Trophoblast cell (in vitro differentiated cells and primary cell): ENCODE measurements around the gene GPR65.

Experiments used
- DNase-seq, 2 donors: peaks; one replicate each; pipeline ENCODE4 v3.0.0-alpha.2; 2016
- H2AFZ ChIP-seq: 2 replicates; pipeline ENCODE4 v1.6.1; 2013; ENCODE audit warnings: low read length, moderate library complexity, mild to moderate bottlenecking; ENCODE audit not compliant: insufficient read depth, poor library complexity
- H2AK5ac ChIP-seq: 2 replicates; pipeline ENCODE4 v1.6.1; 2013; ENCODE audit warnings: mild to moderate bottlenecking, low read length
- H2BK120ac ChIP-seq: 2 replicates; pipeline ENCODE4 v1.6.1; 2013; ENCODE audit warnings: low read length, mild to moderate bottlenecking, moderate library complexity; ENCODE audit not compliant: insufficient read depth, poor library complexity
- H2BK12ac ChIP-seq: 2 replicates; pipeline ENCODE4 v1.6.1; 2013; ENCODE audit warnings: mild to moderate bottlenecking, low read length, moderate library complexity
- H2BK5ac ChIP-seq: 2 replicates; pipeline ENCODE4 v1.6.1; 2013; ENCODE audit warnings: low read length, low read depth, moderate library complexity, mild to moderate bottlenecking; ENCODE audit not compliant: poor library complexity
- H3K14ac ChIP-seq: 2 replicates; pipeline ENCODE4 v1.6.1; 2013; ENCODE audit warnings: mild to moderate bottlenecking, low read length
- H3K18ac ChIP-seq: 2 replicates; pipeline ENCODE4 v1.6.1; 2013; ENCODE audit warnings: mild to moderate bottlenecking, low read length
- H3K23ac ChIP-seq: 2 replicates; pipeline ENCODE4 v1.6.1; 2013; ENCODE audit warnings: low read length
- H3K27ac ChIP-seq: 2 replicates; pipeline ENCODE4 v1.5.1; 2013; ENCODE audit warnings: low read depth, mild to moderate bottlenecking, inconsistent platforms, low read length, moderate library complexity
- H3K27me3 ChIP-seq: 2 replicates; pipeline ENCODE4 v1.6.1; 2013; ENCODE audit warnings: inconsistent platforms, mild to moderate bottlenecking, low read length, moderate library complexity; ENCODE audit not compliant: insufficient read depth
- H3K36me3 ChIP-seq, 2 experiments: 1 replicate in 1 of 2; 2 replicates in 1 of 2; pipeline ENCODE4 v1.6.1; 2013; ENCODE audit warnings: low read length in 2 of 2, mild to moderate bottlenecking in 2 of 2, moderate library complexity in 1 of 2; ENCODE audit not compliant: insufficient read depth in 2 of 2, control insufficient read depth in 1 of 2
- H3K4ac ChIP-seq: 2 replicates; pipeline ENCODE4 v1.6.1; 2013; ENCODE audit warnings: low read depth, mild to moderate bottlenecking, low read length, moderate library complexity
- H3K4me1 ChIP-seq, 2 experiments: 1 replicate in 1 of 2; 2 replicates in 1 of 2; pipeline ENCODE4 v1.6.1; 2013; ENCODE audit warnings: low read length in 2 of 2, mild to moderate bottlenecking in 2 of 2, moderate library complexity in 1 of 2; ENCODE audit not compliant: insufficient read depth in 2 of 2, control insufficient read depth in 1 of 2
- H3K4me2 ChIP-seq: 2 replicates; pipeline ENCODE4 v1.6.1; 2013; ENCODE audit warnings: inconsistent platforms, mild to moderate bottlenecking, low read length, moderate library complexity
- H3K4me3 ChIP-seq: 2 replicates; pipeline ENCODE4 v1.5.1; 2013; ENCODE audit warnings: mild to moderate bottlenecking, low read depth, low read length, inconsistent platforms
- H3K79me1 ChIP-seq: one replicate; pipeline ENCODE4 v1.6.1; 2013; ENCODE audit warnings: low read length
- H3K79me2 ChIP-seq: 2 replicates; pipeline ENCODE4 v1.6.1; 2013; ENCODE audit warnings: low read length, mild to moderate bottlenecking; ENCODE audit not compliant: control insufficient read depth, insufficient read depth, poor library complexity
- H3K9ac ChIP-seq: 2 replicates; pipeline ENCODE4 v1.6.1; 2013; ENCODE audit warnings: mild to moderate bottlenecking, low read length
- H3K9me3 ChIP-seq: 2 replicates; pipeline ENCODE4 v1.6.1; 2013; ENCODE audit warnings: low read depth, mild to moderate bottlenecking, control low read depth, inconsistent platforms, low read length; ENCODE audit not compliant: insufficient read depth
- H4K12ac ChIP-seq: 2 replicates; pipeline ENCODE4 v1.6.1; 2013; ENCODE audit warnings: low read depth, mild to moderate bottlenecking, low read length, moderate library complexity
- H4K8ac ChIP-seq: 2 replicates; pipeline ENCODE4 v1.6.1; 2013; ENCODE audit warnings: low read depth, mild to moderate bottlenecking, low read length, moderate library complexity
- H4K91ac ChIP-seq: one replicate; pipeline ENCODE4 v1.6.1; 2013; ENCODE audit warnings: low read depth, mild to moderate bottlenecking, low read length, moderate library complexity
- WGBS: extraction: QIAGEN DNeasy Blood & Tissue Kit; methylation state at CpG from one replicate; pipeline ENCODE4 v1.1.7; 2013; ENCODE audit warnings: missing lambda C conversion rate; ENCODE audit not compliant: insufficient read length, insufficient coverage; ENCODE audit errors: extremely low coverage; 5-methylcytosine and 5-hydroxymethylcytosine counted together

GPR65 gene

DNA sequence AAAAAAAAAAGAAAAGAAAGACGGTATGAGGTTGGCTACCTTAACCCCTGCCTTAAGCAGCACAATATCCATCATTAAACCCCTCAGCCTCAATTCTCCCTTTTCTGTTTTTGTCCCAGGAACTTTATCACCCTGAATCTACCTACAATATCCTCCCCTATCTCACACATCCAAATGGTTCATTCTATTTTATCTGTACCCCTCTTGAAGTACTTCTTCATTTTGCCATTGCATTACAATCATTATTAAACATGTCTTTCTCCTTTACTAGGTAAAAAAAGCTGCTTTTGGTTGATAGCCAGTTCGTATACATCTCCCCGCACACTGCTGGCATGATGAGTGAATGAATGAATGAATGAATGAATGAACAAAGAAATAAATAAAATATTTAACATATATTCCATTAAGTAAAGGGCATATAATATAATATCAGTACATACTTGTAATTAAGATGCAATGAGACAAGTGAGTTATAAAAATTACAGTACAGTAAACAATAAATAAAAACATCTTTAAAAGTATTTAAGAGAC lies 364 bp upstream of the GPR65 start:
- Histone ChIP-seq H4K12ac (no peak overlapping the region), H3K27me3 (no peaks in the 10 kb centered on the region), H2BK5ac (no peak overlapping the region), H3K4me3 (no peak overlapping the region), H2AK5ac (no peak overlapping the region), H3K36me3 (no peaks in the 10 kb centered on the region), H3K4me2 (no peak overlapping the region), H2BK120ac (no peak overlapping the region), H3K79me1 (no peaks in the 10 kb centered on the region), H3K9ac (no peak overlapping the region), H3K4me1 (no peaks in the 10 kb centered on the region), H3K4ac (no peak overlapping the region), H2AFZ (no peak overlapping the region), H4K91ac (no peak overlapping the region), H3K27ac (no peak overlapping the region), H3K14ac (no peak overlapping the region), H4K8ac (no peak overlapping the region), H3K9me3 (no peaks in the 10 kb centered on the region), H3K18ac (no peak overlapping the region), H3K79me2 (no peaks in the 10 kb centered on the region), H2BK12ac (no peak overlapping the region), H3K23ac (no peak overlapping the region)
- no CpG with 5 or more reads among the region's 3 CpGs for WGBS
- DNase-seq = no peak

DNA sequence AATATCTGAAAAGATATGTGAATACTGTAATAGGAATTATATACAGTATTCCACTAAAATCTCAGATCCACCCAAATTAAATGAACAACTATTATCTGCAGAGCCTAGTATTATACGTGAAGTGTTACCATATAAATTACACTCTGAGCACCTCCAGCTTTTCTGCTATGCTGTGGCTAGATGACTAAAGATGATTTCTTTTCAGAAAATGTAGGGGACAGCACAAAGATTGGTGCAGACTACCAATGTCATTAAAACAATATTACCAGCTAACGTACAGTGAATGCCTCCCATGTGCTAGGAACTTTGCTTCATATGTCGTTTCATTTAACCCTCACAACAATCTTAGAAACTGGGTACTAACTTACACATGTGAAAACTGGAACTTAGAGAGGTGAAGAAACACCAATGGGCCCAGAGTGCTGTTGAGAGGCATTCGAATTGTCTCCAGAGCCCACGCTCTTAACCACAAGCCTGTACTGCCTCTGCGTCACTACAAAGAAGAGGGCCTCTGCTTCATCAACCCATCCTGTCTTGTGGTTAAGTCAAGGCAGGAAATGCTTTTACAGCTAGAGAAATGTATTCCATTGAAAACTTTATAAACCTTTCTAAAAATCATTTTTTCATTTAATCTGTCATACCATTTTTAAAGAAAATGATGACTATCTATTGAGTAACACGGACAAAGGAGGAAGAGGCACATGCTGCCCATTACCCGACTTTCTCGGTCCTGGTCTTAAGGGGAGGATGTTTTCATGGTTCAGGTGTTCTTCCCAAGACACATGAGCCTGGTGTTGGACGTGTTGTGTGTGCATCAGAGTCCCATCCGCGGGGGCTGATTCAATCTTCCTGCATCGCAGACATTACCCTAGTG lies 1.3 kb downstream of the GPR65 start:
- Histone ChIP-seq H2BK5ac (no peak overlapping the region), H4K91ac (no peak overlapping the region), H3K4me1 (no peaks in the 10 kb centered on the region), H2AK5ac (no peak overlapping the region), H3K4ac (no peak overlapping the region), H2AFZ (no peak overlapping the region), H2BK12ac (no peak overlapping the region), H2BK120ac (no peak overlapping the region), H3K18ac (no peak overlapping the region), H3K79me2 (no peaks in the 10 kb centered on the region), H3K36me3 (no peaks in the 10 kb centered on the region), H3K4me3 (no peak overlapping the region), H3K27me3 (no peaks in the 10 kb centered on the region), H3K4me2 (no peak overlapping the region), H3K23ac (no peak overlapping the region), H3K14ac (no peak overlapping the region), H3K9me3 (no peaks in the 10 kb centered on the region), H3K79me1 (no peaks in the 10 kb centered on the region), H3K27ac (no peak overlapping the region), H4K8ac (no peak overlapping the region), H4K12ac (no peak overlapping the region), H3K9ac (no peak overlapping the region)
- peak in 1 of 2 donors; percentile 26 for DNase-seq
- WGBS = no CpG with 5 or more reads among the region's 13 CpGs

DNA sequence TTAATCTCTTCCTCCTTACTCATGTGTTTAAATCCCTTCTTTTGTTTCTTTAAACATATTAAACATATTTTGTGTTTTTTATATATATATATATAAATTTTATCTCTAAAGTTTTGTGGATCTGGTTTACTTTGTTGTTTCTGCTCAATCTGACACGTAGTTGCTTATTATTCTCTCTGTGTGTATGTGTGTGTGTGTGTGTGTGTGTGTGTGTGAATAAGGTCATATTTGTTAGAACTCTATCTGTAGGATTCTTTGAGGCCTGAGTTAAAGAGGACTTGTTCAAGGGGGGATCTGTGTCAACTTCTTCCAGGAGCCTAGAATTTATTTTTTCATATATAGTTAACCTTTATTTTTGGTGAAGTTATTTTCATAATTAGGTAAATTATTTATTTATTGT lies 2.7 kb downstream of the GPR65 start:
- no peak overlapping the region for H4K91ac ChIP-seq
- DNase-seq = no peak
- H2AK5ac ChIP-seq = no peak overlapping the region
- H3K4me2 ChIP-seq = no peak overlapping the region
- no peak overlapping the region for H3K4me3 ChIP-seq
- H3K4me1 ChIP-seq = no peaks in the 10 kb centered on the region
- H3K27me3 ChIP-seq = no peaks in the 10 kb centered on the region
- no peaks in the 10 kb centered on the region for H3K36me3 ChIP-seq
- no peak overlapping the region for H2BK12ac ChIP-seq
- no peak overlapping the region for H3K9ac ChIP-seq
- no peak overlapping the region for H3K27ac ChIP-seq
- no CpG with 5 or more reads among the region's 1 CpG for WGBS
- H2AFZ ChIP-seq = no peak overlapping the region
- H3K18ac ChIP-seq = no peak overlapping the region
- no peaks in the 10 kb centered on the region for H3K9me3 ChIP-seq
- H3K79me2 ChIP-seq = no peaks in the 10 kb centered on the region
- no peak overlapping the region for H4K12ac ChIP-seq
- H3K4ac ChIP-seq = no peak overlapping the region
- no peaks in the 10 kb centered on the region for H3K79me1 ChIP-seq
- no peak overlapping the region for H2BK120ac ChIP-seq
- no peak overlapping the region for H3K23ac ChIP-seq
- no peak overlapping the region for H2BK5ac ChIP-seq
- H4K8ac ChIP-seq = no peak overlapping the region
- no peak overlapping the region for H3K14ac ChIP-seq

DNA sequence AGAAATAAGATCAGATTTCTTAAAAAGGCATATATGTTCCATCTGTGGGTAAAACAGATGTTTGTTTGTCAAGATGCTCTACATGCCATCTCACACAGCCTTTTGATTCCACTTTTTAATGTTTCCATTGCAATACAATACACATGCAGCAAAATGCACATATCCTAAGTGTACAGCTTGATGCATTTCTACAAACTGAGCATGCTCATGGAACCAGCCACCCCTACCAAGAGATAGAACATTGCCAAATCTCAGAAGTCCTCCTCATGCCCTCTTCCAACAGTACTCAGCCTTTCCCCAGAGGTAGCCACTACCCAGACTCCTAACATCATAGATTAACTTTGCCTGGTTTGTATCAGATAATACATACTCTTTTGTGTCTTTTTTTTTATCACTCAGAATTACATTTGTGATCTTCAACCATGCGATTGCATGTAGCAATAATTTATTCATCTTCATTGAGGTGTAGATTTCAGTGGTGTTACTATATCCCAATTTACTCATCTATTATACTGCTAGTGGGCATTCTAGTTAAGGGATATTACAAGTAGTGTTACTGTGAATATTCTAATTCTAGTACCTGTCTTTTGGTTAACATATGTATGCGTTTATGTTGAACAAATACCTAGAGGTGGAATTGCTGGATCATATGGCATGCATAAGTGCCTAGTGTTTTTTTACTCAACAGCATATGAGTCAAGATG lies 3.3 kb downstream of the GPR65 start:
- Histone ChIP-seq H3K14ac (no peak overlapping the region), H4K12ac (no peak overlapping the region), H2BK5ac (no peak overlapping the region), H3K4me3 (no peak overlapping the region), H2AK5ac (no peak overlapping the region), H3K4me1 (no peaks in the 10 kb centered on the region), H3K79me2 (no peaks in the 10 kb centered on the region), H4K91ac (no peak overlapping the region), H3K18ac (no peak overlapping the region), H3K9me3 (no peaks in the 10 kb centered on the region), H3K36me3 (no peaks in the 10 kb centered on the region), H3K4ac (no peak overlapping the region), H3K27ac (no peak overlapping the region), H3K27me3 (no peaks in the 10 kb centered on the region), H3K9ac (no peak overlapping the region), H2BK120ac (no peak overlapping the region), H2AFZ (no peak overlapping the region), H4K8ac (no peak overlapping the region), H3K4me2 (no peak overlapping the region), H3K23ac (no peak overlapping the region), H2BK12ac (no peak overlapping the region), H3K79me1 (no peaks in the 10 kb centered on the region)
- no CpG with 5 or more reads among the region's 2 CpGs for WGBS
- DNase-seq = no peak
